Fibroblast of upper back skin (primary cell): ENCODE data around the gene PRMT9.
A peak's percentile ranks its signal among the peaks of the same experiment; 100 is the strongest.

Experiments
- DNase-seq: peaks from one replicate; pipeline ENCODE4 v3.0.0-alpha.2; 2013

PRMT9 gene

DNA sequence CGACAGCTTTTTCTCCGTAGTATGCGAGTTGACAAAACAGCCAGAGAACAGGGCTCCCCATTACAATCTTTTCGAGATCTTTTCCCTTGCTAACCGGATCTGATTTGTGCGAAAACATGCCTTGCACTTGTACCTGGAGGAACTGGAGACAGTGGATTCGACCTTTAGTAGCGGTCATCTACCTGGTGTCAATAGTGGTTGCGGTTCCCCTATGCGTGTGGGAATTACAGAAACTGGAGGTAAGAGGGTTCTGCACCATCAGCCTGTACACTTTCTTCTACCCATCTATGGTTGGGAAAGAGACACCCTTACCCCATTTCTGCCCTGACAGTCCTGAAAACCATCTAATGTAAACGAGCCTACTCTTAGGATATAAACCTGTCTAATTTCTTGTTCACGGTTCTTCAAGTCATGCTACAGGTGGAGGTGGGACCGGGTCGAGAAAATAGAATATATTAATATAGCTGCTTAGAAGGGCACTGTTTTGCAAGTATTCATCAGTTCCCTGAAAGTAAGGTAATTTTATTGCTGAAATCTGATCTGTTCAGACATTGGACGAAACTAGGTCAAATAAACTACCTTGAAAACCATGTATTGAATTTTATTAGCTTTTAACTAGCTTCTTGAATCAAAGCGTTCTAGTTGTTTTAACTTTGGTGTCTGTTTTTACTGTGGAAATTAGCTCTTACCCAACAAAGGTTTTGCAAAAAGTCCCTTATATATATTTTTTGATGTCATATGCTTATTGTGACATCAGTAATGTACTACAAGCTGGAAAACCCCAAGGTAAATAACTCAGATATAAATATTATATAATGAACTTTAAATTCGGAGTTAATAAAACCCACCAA is 65.9 kb downstream of the PRMT9 start:
- no peak for DNase-seq

DNA sequence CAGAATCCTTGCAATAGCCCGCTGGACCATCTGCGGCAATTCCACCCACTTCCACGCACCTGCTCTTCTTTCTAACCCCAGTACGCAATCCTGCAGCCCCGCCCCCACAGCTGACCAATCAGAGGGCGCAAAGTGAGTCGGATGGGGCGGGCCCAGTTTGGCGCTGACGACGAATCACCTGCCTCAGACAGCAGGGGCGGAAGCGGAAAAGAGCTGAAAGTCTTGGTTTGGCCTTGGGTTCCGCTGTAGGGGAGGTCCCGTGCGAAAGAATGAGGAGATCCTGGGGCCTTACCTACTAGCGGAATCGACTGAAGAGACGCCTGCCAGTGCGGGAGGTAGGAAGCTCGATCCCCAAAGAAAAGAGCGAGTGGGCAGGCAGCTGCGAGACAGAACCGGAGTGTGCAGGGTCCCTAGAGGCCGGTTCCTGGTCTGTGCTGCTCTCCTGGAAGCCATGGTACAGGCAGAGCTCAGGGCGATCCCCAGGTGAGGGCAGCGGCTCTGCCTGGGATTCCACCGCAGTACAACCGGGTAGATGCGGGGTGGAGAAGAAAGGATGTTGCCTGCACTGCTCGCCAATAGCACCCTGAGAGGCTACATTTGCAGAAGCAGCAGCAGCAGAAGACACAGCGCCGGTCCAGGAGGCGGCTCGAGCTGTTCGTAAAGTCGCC is 66.7 kb downstream of the PRMT9 start, which contains the start of gene TMEM184C:
TMEM184C (plus strand) TSS at position 225 of the 668 bp plus-strand sequence. CDS start 560 bp downstream, outside the sequence.
- DNase-seq, result peak; percentile 95

DNA sequence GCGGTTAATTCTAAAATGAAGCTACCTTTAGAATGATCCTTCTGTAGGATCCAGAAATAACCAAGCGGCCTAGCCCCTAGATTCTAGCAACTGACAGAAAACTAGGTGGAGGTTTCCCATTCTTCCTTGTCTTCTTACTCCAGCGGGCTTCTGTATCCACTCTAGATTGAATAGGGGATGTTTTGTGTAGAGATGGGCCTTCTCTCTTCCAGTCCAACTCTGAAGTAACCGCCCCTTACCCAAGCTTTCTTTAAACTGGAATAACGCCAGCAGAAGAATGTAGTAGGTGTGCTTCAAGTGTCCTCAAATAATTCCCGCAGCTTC is 67.2 kb downstream of the PRMT9 start:
- DNase-seq, result no peak

GRCh38 chr4:147610686-147611085 is 73.3 kb downstream of the PRMT9 start:
- peak; percentile 70 for DNase-seq

- DNase-seq, result no peak
Measured at GRCh38 chr4:147607471-147607870, 76.5 kb downstream of the PRMT9 start.

DNA sequence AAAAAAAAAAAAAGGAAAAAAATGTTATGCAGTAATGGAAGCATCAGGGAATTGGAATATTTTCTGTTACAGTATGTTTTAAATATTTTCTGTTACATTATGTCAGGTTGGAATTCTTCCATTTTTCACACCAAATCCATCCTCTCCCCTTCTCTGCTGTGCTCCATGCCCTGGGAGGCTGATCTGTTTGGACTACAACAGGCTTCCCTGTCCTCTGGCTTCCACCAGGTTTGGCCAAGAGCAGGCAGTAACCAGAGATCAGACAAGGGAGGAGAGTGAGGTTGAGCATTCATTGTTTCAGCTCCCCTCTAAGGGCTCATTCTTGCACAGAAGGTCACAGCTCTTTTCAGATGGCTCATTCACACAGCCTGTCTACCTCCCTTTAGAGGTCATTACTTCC is 78.5 kb downstream of the PRMT9 start:
- no peak for DNase-seq

GRCh38 chr4:147599769-147600168 is 84.2 kb downstream of the PRMT9 start:
- peak; percentile 77 for DNase-seq

DNA sequence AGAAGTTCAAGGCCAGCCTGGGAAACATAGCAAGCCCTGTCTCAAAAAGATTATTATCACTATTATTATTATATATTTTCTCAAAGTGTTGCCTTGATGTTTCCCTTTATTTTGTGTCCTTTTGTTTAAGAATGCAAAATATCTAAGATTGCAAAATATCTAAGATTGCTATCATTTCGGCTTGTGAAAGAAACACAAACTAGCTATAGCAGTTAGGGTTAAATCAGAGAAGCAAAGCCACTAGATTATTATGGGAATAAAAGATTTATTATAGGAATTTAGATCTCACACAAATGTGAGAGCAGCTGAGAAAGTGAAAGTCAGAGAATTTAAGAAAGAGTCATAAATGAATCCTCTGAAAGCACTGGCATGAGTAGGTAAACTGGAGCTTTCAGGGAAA is 84.8 kb downstream of the PRMT9 start:
- no peak for DNase-seq

GRCh38 chr4:147597561-147597960 is 86.4 kb downstream of the PRMT9 start:
- no peak for DNase-seq

- DNase-seq, result peak; percentile 86
Measured at GRCh38 chr4:147596981-147597380, 87.0 kb downstream of the PRMT9 start.

DNA sequence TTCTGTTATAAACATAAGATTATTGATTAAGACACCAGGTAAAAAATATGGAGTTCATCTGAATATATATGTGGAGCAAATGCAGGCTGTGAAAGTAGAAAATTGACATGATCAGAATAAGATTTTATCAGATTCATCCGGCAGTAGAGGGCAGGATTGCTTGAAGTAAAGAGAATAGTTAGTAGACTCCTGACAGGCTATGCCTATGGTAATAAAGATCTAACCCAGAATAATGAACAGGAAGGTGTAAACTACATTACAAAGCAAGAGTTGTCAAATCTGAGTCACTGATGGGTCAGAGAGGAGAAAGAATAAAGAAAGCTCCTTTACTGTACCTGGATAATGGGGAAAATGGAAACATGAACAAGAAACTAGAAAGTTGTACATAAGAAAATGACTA is 87.6 kb downstream of the PRMT9 start:
- peak; percentile 20 for DNase-seq

DNA sequence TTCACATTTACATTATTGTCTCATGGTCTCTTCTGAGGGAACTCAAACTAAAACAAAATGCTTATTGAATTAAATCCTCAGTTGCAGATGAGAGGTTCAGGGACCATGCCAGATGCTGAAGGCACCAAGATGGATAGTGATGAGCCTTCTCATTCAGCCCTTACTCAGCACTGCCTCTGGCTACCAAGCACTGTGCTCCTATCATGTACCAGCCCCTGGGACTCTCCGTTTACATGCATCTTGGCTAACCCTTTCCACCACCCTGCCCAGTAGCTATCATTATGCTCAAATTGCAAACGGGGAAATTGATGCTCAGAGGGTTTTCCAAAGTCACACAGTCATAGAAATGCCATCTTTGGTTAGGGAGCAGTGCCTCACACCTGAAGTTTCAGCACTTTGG is 89.4 kb downstream of the PRMT9 start:
- DNase-seq, result no peak

DNA sequence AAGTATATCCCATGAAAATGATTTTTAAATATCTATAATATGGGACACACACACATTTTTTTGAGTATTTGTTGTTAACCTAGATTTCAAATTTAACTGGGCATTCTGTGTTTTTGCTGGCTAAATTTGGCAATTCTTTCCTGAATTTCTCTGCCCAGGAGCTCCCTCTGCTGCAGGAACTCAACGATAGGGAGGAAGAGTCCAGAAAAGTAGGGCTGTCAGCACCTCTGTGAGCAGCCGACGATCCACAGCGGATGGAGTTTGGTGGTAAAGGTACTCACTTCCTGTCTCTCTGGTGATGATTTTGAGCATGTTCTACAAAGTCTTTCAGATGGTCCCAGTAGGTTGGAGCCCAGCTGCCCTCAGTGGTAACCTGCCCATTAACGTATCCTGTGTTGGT is 89.9 kb downstream of the PRMT9 start:
- DNase-seq, result no peak

DNA sequence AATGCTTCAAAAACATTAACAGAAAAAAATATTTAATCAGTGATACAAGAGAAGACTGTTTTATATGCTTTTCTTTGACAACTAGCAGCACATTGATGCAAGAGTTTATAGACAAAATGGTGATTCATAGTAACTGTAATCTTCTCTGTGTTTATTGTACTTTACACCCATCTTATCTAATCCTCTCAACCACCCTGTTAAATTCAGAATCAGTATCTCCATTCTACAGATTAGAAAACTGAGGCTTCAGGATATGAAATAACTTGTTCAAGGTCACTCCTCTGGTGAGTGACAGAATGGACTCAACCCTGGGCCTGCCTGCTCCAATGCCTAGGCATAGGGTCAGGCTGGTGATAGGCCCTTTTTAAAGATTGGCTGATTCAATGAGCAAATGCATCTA is 92.9 kb downstream of the PRMT9 start:
- no peak for DNase-seq

- DNase-seq, result peak; percentile 69
Measured at GRCh38 chr4:147590249-147590920, 93.6 kb downstream of the PRMT9 start.

GRCh38 chr4:147589586-147589985 is 94.4 kb downstream of the PRMT9 start:
- DNase-seq, result no peak
